GM12875 (cell line): ENCODE measurements around the gene ADRA2B.
"Not testable (repeated sequence)": the region's sequence is repeated elsewhere in the genome, so short reads cannot be mapped to it uniquely, and the experiment has no call there.

Experiments used
- H3K4me3 ChIP-seq: one replicate; pipeline ENCODE4 v1.5.1; 2011; ENCODE audit warnings: low read depth, low read length, control low read depth
- TF ChIP-seq, protein P1 (sequence below): IDR thresholded peaks from 2 replicates; pipeline ENCODE4 v1.5.1; 2011; ENCODE audit warnings: low read depth, mild to moderate bottlenecking, control low read depth, inconsistent platforms, low read length, moderate library complexity, borderline replicate concordance; ENCODE audit not compliant: insufficient read depth

ADRA2B gene

DNA sequence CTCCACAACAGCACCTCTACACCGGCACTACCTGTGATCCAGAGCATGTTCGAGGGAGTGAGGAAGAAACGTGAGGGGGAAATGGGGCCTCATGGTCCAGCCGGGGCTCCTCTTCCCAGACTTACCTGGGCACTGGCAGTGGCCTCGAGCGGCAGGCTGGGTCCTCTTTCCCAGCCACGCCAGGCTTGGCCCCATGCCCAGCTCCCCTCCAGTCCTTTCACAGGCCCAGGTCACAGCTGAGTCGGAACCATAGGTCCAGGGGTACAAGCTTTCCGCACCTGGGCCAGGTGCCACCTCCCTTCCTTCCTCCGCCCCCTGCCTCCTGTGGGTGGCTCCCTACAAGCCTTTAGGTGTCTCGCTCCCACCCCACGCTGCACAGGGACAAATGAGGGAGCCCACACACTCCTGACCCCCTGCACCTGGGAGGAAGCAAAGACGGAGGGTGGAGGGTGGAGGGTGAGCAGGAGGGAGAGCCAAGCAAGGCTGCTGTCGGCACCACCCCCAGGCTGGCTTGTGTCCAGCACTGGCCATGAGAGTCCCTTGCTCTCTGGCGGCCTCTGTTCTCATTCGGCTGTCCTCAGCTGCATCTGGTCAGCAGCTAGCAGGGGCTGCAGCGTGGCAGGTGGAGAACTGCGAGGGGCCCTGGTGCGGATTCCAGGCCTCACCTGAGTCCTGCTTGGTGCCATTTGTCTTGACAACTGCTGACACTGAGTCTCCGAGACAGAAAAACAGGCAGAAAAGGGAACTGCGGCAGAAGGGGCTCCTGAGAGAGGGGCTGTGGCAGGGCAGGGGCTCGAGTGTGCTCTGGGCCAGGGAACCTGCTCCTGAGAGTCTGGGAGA is 26.8 kb downstream of the ADRA2B start:
- TF ChIP-seq, protein P1, sequence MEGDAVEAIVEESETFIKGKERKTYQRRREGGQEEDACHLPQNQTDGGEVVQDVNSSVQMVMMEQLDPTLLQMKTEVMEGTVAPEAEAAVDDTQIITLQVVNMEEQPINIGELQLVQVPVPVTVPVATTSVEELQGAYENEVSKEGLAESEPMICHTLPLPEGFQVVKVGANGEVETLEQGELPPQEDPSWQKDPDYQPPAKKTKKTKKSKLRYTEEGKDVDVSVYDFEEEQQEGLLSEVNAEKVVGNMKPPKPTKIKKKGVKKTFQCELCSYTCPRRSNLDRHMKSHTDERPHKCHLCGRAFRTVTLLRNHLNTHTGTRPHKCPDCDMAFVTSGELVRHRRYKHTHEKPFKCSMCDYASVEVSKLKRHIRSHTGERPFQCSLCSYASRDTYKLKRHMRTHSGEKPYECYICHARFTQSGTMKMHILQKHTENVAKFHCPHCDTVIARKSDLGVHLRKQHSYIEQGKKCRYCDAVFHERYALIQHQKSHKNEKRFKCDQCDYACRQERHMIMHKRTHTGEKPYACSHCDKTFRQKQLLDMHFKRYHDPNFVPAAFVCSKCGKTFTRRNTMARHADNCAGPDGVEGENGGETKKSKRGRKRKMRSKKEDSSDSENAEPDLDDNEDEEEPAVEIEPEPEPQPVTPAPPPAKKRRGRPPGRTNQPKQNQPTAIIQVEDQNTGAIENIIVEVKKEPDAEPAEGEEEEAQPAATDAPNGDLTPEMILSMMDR = no peak
- no peak overlapping the region for H3K4me3 ChIP-seq

DNA sequence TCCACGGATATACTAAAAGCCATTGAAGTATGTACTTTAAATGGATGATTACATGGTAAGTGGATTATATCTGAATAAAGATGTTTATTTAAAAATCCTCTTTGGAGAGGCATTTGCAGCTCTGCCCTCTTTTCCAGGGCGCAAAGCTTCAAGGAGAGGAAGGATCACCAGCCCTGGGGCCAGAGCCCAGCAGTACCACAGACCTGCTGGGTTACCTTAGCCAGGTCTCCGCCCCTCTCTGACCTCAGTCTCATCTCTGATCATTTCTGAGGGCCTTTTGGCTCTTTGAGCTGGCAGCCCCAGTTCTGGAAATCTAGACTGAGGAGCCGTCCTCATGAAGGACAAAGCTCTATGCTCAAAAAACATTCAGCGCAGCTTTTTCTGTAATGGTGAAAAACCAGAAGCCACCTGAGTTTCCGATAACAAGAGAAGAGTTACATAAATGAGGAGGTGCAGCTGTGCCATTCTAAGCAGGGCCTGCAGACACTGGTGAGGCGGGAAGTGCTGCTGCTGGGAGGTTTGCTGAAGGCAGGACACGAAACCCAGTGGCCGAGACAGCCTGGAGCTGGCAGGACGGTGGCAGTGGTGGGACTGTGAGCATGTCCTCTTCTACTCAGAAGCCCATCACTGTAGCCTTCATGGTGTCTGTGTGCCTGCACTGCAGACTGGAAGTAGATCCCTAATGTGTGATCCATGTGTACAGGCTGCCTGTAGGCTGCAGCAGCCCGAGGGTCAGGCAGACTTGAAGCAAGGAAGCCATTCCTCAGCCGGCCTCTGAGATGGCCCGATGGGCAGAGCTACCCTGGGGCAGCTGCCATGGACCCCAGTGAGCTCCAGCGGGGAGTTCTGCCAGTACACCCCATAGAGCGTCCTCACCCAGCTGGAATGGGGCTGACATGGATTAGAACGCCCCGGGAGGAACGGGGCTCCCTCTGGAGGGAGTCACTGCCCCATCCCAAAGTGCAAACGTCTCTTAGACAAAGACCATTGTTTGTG is 27.7 kb downstream of the ADRA2B start:
- no peak overlapping the region for H3K4me3 ChIP-seq
- TF ChIP-seq, protein P1 = no peak

DNA sequence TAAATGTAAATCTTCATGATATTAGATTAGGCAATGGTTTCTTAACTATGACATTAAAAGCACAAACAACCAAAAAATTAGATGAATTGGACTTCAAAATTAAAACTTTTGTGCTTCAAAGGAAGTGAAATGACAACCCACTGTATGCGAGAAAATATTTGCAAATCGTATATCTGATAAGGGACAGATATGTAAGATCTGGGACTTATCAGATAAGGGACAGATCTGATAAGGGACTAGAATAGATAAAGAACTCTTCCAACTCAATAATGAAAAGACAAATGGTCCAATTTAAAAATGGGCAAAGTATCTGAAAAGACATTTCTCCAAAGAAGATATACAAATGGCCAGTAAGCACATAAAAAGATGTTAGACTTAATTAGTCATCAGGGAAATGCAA is 29.2 kb downstream of the ADRA2B start:
- H3K4me3 ChIP-seq = no peak overlapping the region
- TF ChIP-seq, protein P1 = no peak

DNA sequence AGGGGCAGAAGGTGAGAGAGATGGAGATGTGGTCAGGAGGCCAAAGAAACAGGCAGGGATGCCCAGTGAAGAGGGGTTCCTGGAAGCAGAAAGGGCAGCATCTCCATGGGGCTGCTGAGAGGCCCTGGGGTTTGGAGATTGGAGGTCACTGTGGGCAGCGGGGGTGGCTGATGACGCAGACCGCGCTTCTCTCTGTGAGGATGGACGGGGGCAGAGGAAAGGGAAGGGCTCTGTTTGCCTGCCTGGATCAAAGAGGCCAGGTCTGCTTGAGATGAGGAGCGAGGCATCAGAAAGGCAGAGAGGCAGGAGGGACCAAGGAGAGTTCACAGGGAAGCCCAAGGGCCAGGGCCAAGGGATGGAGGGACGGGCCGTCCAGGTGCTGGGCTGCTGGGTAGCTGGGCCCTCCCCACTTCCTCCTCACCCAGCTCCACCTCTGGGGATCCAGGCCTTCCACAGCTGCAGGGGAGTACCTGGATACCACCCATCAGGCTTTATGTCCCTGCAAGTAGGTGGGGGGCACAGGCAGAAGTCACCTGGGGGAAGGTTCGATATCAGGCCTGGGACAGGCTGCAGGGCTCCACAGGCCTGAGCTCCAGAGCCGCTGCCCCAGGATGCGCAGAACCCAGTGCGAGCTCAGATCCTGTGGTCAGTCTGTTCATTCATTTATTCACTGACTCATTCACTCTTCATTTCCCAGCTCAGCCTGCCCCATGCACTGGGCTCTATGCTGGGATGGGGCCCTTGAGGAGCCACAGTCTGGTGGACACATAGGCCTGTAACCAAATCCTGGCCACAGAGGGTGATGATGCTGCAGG is 30.6 kb downstream of the ADRA2B start:
- TF ChIP-seq, protein P1 = no peak
- no peak overlapping the region for H3K4me3 ChIP-seq

DNA sequence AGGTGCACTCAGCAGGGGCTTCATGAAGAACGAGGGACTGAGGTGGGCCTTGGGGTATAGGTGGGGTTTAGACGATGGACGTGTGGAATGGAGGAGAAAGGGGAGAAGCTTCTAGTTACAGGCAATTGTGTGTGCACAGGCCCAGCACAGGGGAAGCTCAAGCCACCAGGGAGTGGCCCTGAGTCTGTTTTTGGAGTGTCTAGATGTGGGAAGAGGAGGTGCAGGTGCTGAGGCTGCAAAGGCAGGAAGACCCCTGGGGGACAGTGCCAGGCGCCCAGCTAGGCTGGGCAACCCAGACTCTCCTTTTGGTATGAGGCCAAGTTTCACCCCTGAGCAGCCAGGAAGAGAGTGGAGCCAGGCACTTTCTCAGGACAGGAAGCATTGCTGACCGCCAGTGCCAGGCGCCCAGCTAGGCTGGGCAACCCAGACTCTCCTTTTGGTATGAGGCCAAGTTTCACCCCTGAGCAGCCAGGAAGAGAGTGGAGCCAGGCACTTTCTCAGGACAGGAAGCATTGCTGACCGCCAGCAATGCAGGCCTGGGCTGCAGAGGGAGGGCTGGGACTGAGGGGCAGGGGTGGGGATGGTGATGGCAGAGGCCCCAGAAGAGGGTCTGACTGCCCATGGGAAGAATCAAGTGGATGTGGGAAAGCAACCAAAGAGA is 31.4 kb downstream of the ADRA2B start:
- H3K4me3 ChIP-seq = not testable (repeated sequence)

DNA sequence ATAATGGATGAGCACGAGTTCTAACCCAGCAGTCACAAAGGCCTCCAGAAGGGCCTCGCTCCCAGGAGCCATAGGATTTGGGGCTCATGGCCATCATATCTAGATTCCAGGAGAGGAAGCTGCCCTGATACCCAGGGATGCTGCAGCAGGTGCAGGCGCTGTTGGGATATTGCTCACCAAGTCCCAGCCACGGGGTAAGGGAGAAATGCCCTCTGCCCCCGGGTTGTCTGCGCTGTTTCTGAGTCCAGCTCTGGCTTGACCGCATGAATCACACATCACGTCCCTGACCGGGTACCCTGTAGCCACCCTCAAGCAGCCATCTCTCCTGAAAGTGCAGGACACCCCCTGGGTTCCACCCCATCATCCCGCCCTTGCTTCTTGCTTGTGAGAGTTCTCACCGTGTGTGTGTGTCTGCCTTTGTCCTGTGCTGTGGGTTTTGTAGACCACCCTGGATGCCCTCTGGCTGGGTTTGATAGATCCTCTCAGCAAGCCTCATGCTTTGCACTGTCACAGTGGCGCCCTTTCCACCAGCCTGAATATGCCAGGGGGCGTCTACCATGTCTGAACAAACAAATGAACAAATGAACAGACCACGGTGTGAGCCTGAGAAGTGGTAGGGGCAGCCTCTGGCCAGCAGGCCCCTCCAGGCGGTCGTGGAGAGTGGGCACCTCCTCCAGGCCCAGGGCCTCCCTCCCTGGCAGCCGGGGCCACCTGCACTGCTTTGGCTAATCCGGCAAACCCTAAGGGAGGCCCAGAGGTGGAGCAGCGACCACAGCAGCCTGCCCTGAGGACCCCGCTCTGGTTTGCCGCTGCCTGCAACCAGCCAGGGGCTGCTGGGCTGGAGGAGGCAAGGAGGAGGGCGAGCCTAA is 32.1 kb downstream of the ADRA2B start:
- TF ChIP-seq, protein P1 = no peak
- no peak overlapping the region for H3K4me3 ChIP-seq
